Liver (tissue), 9 donors: ENCODE data around the gene NR2F2. TPM values are rescaled to one million over a fixed set of nuclear protein-coding genes. Genes with fewer than 3 reads are reported as not detected.

ENCODE experiments used
- DNase-seq: peaks from one replicate; pipeline ENCODE4 v3.0.0-alpha.2; 2017; ENCODE audit warnings: low spot score
- H3K27ac ChIP-seq, 2 donors: one replicate each; pipeline ENCODE4 v1.7.0; 2013; ENCODE audit warnings: inconsistent platforms in 2 of 2, low read length in 2 of 2, control low read depth in 1 of 2, low read depth in 1 of 2, mild to moderate bottlenecking in 1 of 2
- H3K27me3 ChIP-seq, 4 donors: one replicate each; pipeline versions ENCODE4 v1.6.1 to v1.7.0; 2013; ENCODE audit warnings: low read length in 3 of 4, inconsistent platforms in 1 of 4, mild to moderate bottlenecking in 1 of 4, moderate library complexity in 1 of 4; ENCODE audit not compliant: control insufficient read depth in 4 of 4, insufficient read depth in 4 of 4
- H3K36me3 ChIP-seq, 4 donors: one replicate each; pipeline versions ENCODE4 v1.6.1 to v1.7.0; 2013; ENCODE audit warnings: low read length in 3 of 4, mild to moderate bottlenecking in 3 of 4, low read depth in 1 of 4, moderate library complexity in 1 of 4; ENCODE audit not compliant: control insufficient read depth in 4 of 4, insufficient read depth in 3 of 4
- H3K4me1 ChIP-seq, 4 donors: one replicate each; pipeline versions ENCODE4 v1.6.1 to v1.7.0; 2013; ENCODE audit warnings: low read length in 3 of 4, mild to moderate bottlenecking in 3 of 4, moderate library complexity in 1 of 4; ENCODE audit not compliant: control insufficient read depth in 4 of 4, insufficient read depth in 4 of 4
- H3K4me3 ChIP-seq, 3 donors: one replicate each; pipeline versions ENCODE4 v1.6.1 to v1.7.0; 2013; ENCODE audit warnings: low read length in 3 of 3, control low read depth in 1 of 3, low read depth in 1 of 3, mild to moderate bottlenecking in 1 of 3
- H3K9ac ChIP-seq, 2 donors: one replicate each; pipeline ENCODE4 v1.7.0; 2013; ENCODE audit warnings: low read length in 2 of 2, mild to moderate bottlenecking in 2 of 2, moderate library complexity in 2 of 2, control low read depth in 1 of 2, low read depth in 1 of 2
- H3K9me3 ChIP-seq, 4 donors: one replicate each; pipeline versions ENCODE4 v1.6.1 to v1.7.0; 2013; ENCODE audit warnings: low read length in 3 of 4; ENCODE audit not compliant: control insufficient read depth in 4 of 4
- ATF3 ChIP-seq: IDR thresholded peaks from 2 replicates; pipeline ENCODE4 v1.6.1; 2016; ENCODE audit warnings: antibody characterized with exemption
- CTCF ChIP-seq: fragments of 150-350 bp; IDR thresholded peaks from 2 replicates; pipeline ENCODE4 v1.5.1; 2017; ENCODE audit warnings: improper control_type of control experiment, low read depth, low read length; ENCODE audit not compliant: missing input control
- EGR1 ChIP-seq, 2 donors: IDR thresholded peaks; 2 replicates each; pipeline ENCODE4 v1.6.1; 2016 to 2018; ENCODE audit warnings: antibody characterized with exemption in 2 of 2, low read depth in 2 of 2
- FOXA1 ChIP-seq: IDR thresholded peaks from 2 replicates; pipeline ENCODE4 v1.6.1; 2016; ENCODE audit warnings: antibody characterized with exemption
- GABPA ChIP-seq, 2 donors: IDR thresholded peaks in 1 of 2; conservative IDR thresholded peaks in 1 of 2; 2 replicates each; pipeline ENCODE4 v1.6.1; 2016; ENCODE audit warnings: antibody characterized with exemption in 2 of 2, mild to moderate bottlenecking in 1 of 2, moderate library complexity in 1 of 2
- NR2F2 ChIP-seq: IDR thresholded peaks from 2 replicates; pipeline ENCODE4 v1.6.1; 2016; ENCODE audit warnings: antibody characterized with exemption
- RAD21 ChIP-seq, 2 donors: IDR thresholded peaks; 2 replicates each; pipeline ENCODE4 v1.6.1; 2016; ENCODE audit warnings: antibody characterized with exemption in 2 of 2, mild to moderate bottlenecking in 2 of 2
- REST ChIP-seq: IDR thresholded peaks from 2 replicates; pipeline ENCODE4 v1.6.1; 2016; ENCODE audit warnings: antibody characterized with exemption, mild to moderate bottlenecking
- SP1 ChIP-seq: IDR thresholded peaks from 2 replicates; pipeline ENCODE4 v1.6.1; 2018; ENCODE audit warnings: antibody characterized with exemption, mild to moderate bottlenecking
- TAF1 ChIP-seq: conservative IDR thresholded peaks from 2 replicates; pipeline ENCODE4 v1.6.1; 2016; ENCODE audit warnings: antibody characterized with exemption, mild to moderate bottlenecking
- ZBTB33 ChIP-seq: IDR thresholded peaks from 2 replicates; pipeline ENCODE4 v1.6.1; 2016; ENCODE audit warnings: antibody characterized with exemption
- WGBS: extraction: QIAGEN DNeasy Blood & Tissue Kit; methylation state at CpG from one replicate; pipeline ENCODE4 v1.1.7; 2013; 5-methylcytosine and 5-hydroxymethylcytosine counted together
- polyA plus RNA-seq, 2 donors: library from polyadenylated mRNA; stranded (reverse) in 1 of 2; unstranded in 1 of 2; fragments of 200-250 nt in 1 of 2; fragments of >200 nt in 1 of 2; fragmentation: Nextera tagmentation in 1 of 2; extraction: Ambion mirVana in 1 of 2; gene quantifications; one replicate each; pipeline versions ENCODE4 v1.2.1 to v1.2.3, GENCODE V29; 2013 to 2015
- total RNA-seq, 2 donors: library from RNA; depleted of rRNA; stranded (reverse); fragments of >200 nt; gene quantifications; one replicate each; pipeline ENCODE4 v1.2.3, GENCODE V29; 2014
- donor health status: healthy.
- donor health status: healthy.
- donor health status: healthy.
- donor health status: healthy.
- donor health status: healthy.

Gene NR2F2
- total and polyA plus RNA-seq, 4 donors, result 5.9 to 22.4 (median 9.2) TPM

GRCh38 chr15:96314518-96314917, 16.0 kb upstream of the NR2F2 start:
- H3K9me3 ChIP-seq, result no peaks in the 10 kb centered on the region
- H3K9ac ChIP-seq, result no peak overlapping the region
- no peak for TF ChIP-seq EGR1 (IDR thresholded peaks at IDR 0.05; ENCODE audit: low read depth in 2 of 2)
- TF ChIP-seq CTCF, result no peak
- TF ChIP-seq ZBTB33, result no peak
- no peak for TF ChIP-seq NR2F2
- TF ChIP-seq REST, result no peak
- no peak for TF ChIP-seq TAF1
- H3K36me3 ChIP-seq, result no peaks in the 10 kb centered on the region
- H3K27ac ChIP-seq, result no peak overlapping the region
- no peak for DNase-seq
- H3K4me1 ChIP-seq, result no peaks in the 10 kb centered on the region
- H3K27me3 ChIP-seq, result no peaks in the 10 kb centered on the region
- no peak overlapping the region for H3K4me3 ChIP-seq

- Histone ChIP-seq H3K36me3 (no peaks in the 10 kb centered on the region), H3K9ac (no peak overlapping the region), H3K9me3 (no peaks in the 10 kb centered on the region), H3K4me1 (no peaks in the 10 kb centered on the region), H3K27ac (no peak overlapping the region), H3K27me3 (no peaks in the 10 kb centered on the region), H3K4me3 (no peak overlapping the region)
- no peak for TF ChIP-seq SP1
- TF ChIP-seq NR2F2, result no peak
- no peak for TF ChIP-seq RAD21 (IDR thresholded peaks at IDR 0.05)
- TF ChIP-seq FOXA1, result no peak
- TF ChIP-seq REST, result no peak
- no peak for TF ChIP-seq ZBTB33
- no peak for TF ChIP-seq ATF3
- TF ChIP-seq GABPA (IDR thresholded peaks at IDR 0.05 in 1 of 2, conservative IDR thresholded peaks at IDR 0.05 in 1 of 2), result no peak
- no peak for TF ChIP-seq EGR1 (IDR thresholded peaks at IDR 0.05; ENCODE audit: low read depth in 2 of 2)
- 92% methylated on average over 1 of the region's 1 CpG for WGBS
- no peak for DNase-seq
Observed at GRCh38 chr15:96314963-96315362, 15.5 kb upstream of the NR2F2 start.
